ENCODE results near the gene CRYGS.

The CRYGS gene

DNA sequence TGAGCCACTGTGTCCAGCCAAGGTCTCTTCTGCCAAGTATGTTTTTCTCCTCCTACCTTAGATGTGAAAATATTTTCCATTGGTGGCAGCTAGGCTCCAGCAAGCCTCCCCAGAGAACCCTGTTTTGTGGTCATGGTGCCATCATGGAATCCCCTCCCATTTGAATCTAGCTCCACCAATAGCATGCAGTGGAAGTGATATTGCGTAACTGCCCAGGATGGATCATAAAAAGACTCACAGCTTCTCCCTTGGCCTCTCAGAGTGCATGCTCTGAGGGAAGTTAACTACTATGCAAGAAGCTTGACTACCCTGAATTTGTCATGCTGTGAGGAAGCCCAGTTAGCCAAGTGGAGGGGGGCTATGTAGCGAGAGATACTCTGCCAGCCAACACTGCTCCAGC is 27.5 kb downstream of the CRYGS start:
- Histone ChIP-seq H3K9me3 (ENCODE audit: insufficient read depth, low read length) (no peaks in the 10 kb centered on the region), H3K4me3 (ENCODE audit: insufficient read length, low read depth) (no peak overlapping the region), H3K9ac (ENCODE audit: insufficient read length, low read depth) (no peak overlapping the region), H3K36me3 (ENCODE audit: insufficient read depth, insufficient read length, low read length) (no peaks in the 10 kb centered on the region), H3K4me1 (ENCODE audit: insufficient read depth, insufficient read length) (peaks cover 4% of the 10 kb centered on the region), H3K27me3 (ENCODE audit: insufficient read depth, insufficient read length) (no peaks in the 10 kb centered on the region)
- DNase-seq (ENCODE audit: low read depth, low spot score) = no peak
- TF ChIP-seq YY1 (IDR thresholded peaks at IDR 0.05; ENCODE audit: insufficient read depth, insufficient read length) (no peak), SUZ12 (IDR thresholded peaks at IDR 0.05; ENCODE audit: extremely low read depth, insufficient read depth, insufficient read length) (no peak), ZNF274 (IDR thresholded peaks at IDR 0.05; ENCODE audit: low read depth, low read length) (no peak)

GRCh38 chr3:186515125-186515524 is 29.1 kb downstream of the CRYGS start:
- TF ChIP-seq SUZ12 (IDR thresholded peaks at IDR 0.05; ENCODE audit: extremely low read depth, insufficient read depth, insufficient read length) = no peak
- no peak for TF ChIP-seq ZNF274 (IDR thresholded peaks at IDR 0.05; ENCODE audit: low read depth, low read length)
- TF ChIP-seq YY1 (IDR thresholded peaks at IDR 0.05; ENCODE audit: insufficient read depth, insufficient read length) = no peak
- no peak overlapping the region for H3K4me3 ChIP-seq (ENCODE audit: insufficient read length, low read depth)
- H3K9ac ChIP-seq (ENCODE audit: insufficient read length, low read depth) = no peak overlapping the region
- DNase-seq (ENCODE audit: low read depth, low spot score) = no peak
- H3K9me3 ChIP-seq (ENCODE audit: insufficient read depth, low read length) = no peaks in the 10 kb centered on the region
- H3K4me1 ChIP-seq (ENCODE audit: insufficient read depth, insufficient read length) = peaks cover 4% of the 10 kb centered on the region
- H3K36me3 ChIP-seq (ENCODE audit: insufficient read depth, insufficient read length, low read length) = no peaks in the 10 kb centered on the region
- H3K27me3 ChIP-seq (ENCODE audit: insufficient read depth, insufficient read length) = no peaks in the 10 kb centered on the region

- no peak overlapping the region for H3K9ac ChIP-seq (ENCODE audit: insufficient read length, low read depth)
- H3K9me3 ChIP-seq (ENCODE audit: insufficient read depth, low read length) = no peaks in the 10 kb centered on the region
- no peaks in the 10 kb centered on the region for H3K27me3 ChIP-seq (ENCODE audit: insufficient read depth, insufficient read length)
- no peak for TF ChIP-seq ZNF274 (IDR thresholded peaks at IDR 0.05; ENCODE audit: low read depth, low read length)
- no peak for TF ChIP-seq SUZ12 (IDR thresholded peaks at IDR 0.05; ENCODE audit: extremely low read depth, insufficient read depth, insufficient read length)
- TF ChIP-seq YY1 (IDR thresholded peaks at IDR 0.05; ENCODE audit: insufficient read depth, insufficient read length) = no peak
- H3K36me3 ChIP-seq (ENCODE audit: insufficient read depth, insufficient read length, low read length) = no peaks in the 10 kb centered on the region
- no peak overlapping the region for H3K4me3 ChIP-seq (ENCODE audit: insufficient read length, low read depth)
- DNase-seq (ENCODE audit: low read depth, low spot score) = peak; percentile 22
- peaks cover 5% of the 10 kb centered on the region for H3K4me1 ChIP-seq (ENCODE audit: insufficient read depth, insufficient read length)
Measured at GRCh38 chr3:186514296-186515002, 29.7 kb downstream of the CRYGS start.

DNA sequence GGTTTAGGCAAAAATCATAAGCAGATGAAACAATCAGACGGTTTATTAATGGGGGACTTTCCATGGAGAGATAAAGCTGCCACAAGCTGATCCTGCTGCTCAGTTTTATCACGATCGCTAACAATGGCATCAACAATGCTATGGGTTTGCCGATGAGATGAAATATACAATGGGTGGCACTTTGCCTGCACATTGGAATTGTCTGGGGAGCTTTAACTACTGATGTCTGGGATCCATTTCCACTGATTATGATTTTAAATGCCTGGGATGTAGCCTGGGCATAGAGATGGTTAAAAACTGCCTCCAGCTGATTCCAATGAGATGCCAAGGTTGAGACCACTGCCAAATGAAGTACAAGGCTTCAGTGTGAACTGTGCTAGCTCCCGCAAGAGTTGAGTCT is 30.8 kb downstream of the CRYGS start:
- TF ChIP-seq ZNF274 (IDR thresholded peaks at IDR 0.05; ENCODE audit: low read depth, low read length) (no peak), YY1 (IDR thresholded peaks at IDR 0.05; ENCODE audit: insufficient read depth, insufficient read length) (no peak), SUZ12 (IDR thresholded peaks at IDR 0.05; ENCODE audit: extremely low read depth, insufficient read depth, insufficient read length) (no peak)
- H3K4me1 ChIP-seq (ENCODE audit: insufficient read depth, insufficient read length) = peaks cover 5% of the 10 kb centered on the region
- no peaks in the 10 kb centered on the region for H3K27me3 ChIP-seq (ENCODE audit: insufficient read depth, insufficient read length)
- no peaks in the 10 kb centered on the region for H3K36me3 ChIP-seq (ENCODE audit: insufficient read depth, insufficient read length, low read length)
- no peak overlapping the region for H3K9ac ChIP-seq (ENCODE audit: insufficient read length, low read depth)
- no peak overlapping the region for H3K4me3 ChIP-seq (ENCODE audit: insufficient read length, low read depth)
- DNase-seq (ENCODE audit: low read depth, low spot score) = no peak
- H3K9me3 ChIP-seq (ENCODE audit: insufficient read depth, low read length) = no peaks in the 10 kb centered on the region

DNA sequence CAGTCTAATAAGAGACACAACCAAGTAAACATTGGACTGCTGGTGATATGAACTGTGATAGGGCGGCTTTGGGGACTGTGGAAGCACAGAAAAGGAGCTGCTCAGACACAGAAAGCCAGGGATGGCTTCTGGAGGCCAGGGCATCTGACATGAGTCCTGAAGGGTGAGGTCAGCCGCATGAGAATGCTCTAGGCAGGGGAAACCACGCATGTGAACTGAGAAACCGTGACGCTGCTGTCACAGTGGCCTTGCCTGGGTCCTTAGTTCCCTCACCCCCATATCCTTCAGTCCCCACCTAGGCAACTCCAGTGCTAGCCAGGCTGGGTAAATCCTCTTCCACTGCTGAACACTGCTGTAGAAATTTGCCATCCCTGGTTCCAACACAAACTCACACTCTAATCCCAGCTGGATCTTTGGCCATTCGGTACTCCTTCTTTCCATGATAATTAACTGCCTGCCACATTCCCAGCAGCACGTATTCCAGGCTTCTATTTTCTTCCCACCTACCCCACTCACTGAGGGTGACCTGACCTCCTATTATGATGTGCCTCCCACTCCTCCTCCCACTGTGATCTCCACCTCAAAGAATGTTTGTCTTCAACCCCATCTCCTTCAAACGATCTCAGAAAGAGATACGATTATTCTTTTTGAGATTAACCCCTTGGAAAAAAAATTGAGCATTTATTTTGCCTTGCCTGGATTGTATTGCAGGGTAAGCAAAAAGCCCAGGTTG is 31.4 kb downstream of the CRYGS start:
- Histone ChIP-seq H3K9me3 (ENCODE audit: insufficient read depth, low read length) (no peaks in the 10 kb centered on the region), H3K36me3 (ENCODE audit: insufficient read depth, insufficient read length, low read length) (no peaks in the 10 kb centered on the region), H3K4me1 (ENCODE audit: insufficient read depth, insufficient read length) (peaks cover 5% of the 10 kb centered on the region), H3K27me3 (ENCODE audit: insufficient read depth, insufficient read length) (no peaks in the 10 kb centered on the region), H3K9ac (ENCODE audit: insufficient read length, low read depth) (no peak overlapping the region), H3K4me3 (ENCODE audit: insufficient read length, low read depth) (no peak overlapping the region)
- TF ChIP-seq SUZ12 (IDR thresholded peaks at IDR 0.05; ENCODE audit: extremely low read depth, insufficient read depth, insufficient read length) = no peak
- no peak for TF ChIP-seq YY1 (IDR thresholded peaks at IDR 0.05; ENCODE audit: insufficient read depth, insufficient read length)
- TF ChIP-seq ZNF274 (IDR thresholded peaks at IDR 0.05; ENCODE audit: low read depth, low read length) = no peak
- DNase-seq (ENCODE audit: low read depth, low spot score) = no peak

GRCh38 chr3:186511702-186512101 is 32.5 kb downstream of the CRYGS start:
- peaks cover 5% of the 10 kb centered on the region for H3K4me1 ChIP-seq (ENCODE audit: insufficient read depth, insufficient read length)
- H3K9ac ChIP-seq (ENCODE audit: insufficient read length, low read depth) = no peak overlapping the region
- H3K9me3 ChIP-seq (ENCODE audit: insufficient read depth, low read length) = no peaks in the 10 kb centered on the region
- no peaks in the 10 kb centered on the region for H3K27me3 ChIP-seq (ENCODE audit: insufficient read depth, insufficient read length)
- H3K36me3 ChIP-seq (ENCODE audit: insufficient read depth, insufficient read length, low read length) = no peaks in the 10 kb centered on the region
- TF ChIP-seq YY1 (IDR thresholded peaks at IDR 0.05; ENCODE audit: insufficient read depth, insufficient read length) (no peak), SUZ12 (IDR thresholded peaks at IDR 0.05; ENCODE audit: extremely low read depth, insufficient read depth, insufficient read length) (no peak), ZNF274 (IDR thresholded peaks at IDR 0.05; ENCODE audit: low read depth, low read length) (no peak)
- no peak overlapping the region for H3K4me3 ChIP-seq (ENCODE audit: insufficient read length, low read depth)
- no peak for DNase-seq (ENCODE audit: low read depth, low spot score)

- no peaks in the 10 kb centered on the region for H3K9me3 ChIP-seq (ENCODE audit: insufficient read depth, low read length)
- no peak overlapping the region for H3K4me3 ChIP-seq (ENCODE audit: insufficient read length, low read depth)
- no peak overlapping the region for H3K9ac ChIP-seq (ENCODE audit: insufficient read length, low read depth)
- TF ChIP-seq SUZ12 (IDR thresholded peaks at IDR 0.05; ENCODE audit: extremely low read depth, insufficient read depth, insufficient read length) (no peak), YY1 (IDR thresholded peaks at IDR 0.05; ENCODE audit: insufficient read depth, insufficient read length) (no peak), ZNF274 (IDR thresholded peaks at IDR 0.05; ENCODE audit: low read depth, low read length) (no peak)
- H3K4me1 ChIP-seq (ENCODE audit: insufficient read depth, insufficient read length) = peaks cover 5% of the 10 kb centered on the region
- no peak for DNase-seq (ENCODE audit: low read depth, low spot score)
- no peaks in the 10 kb centered on the region for H3K27me3 ChIP-seq (ENCODE audit: insufficient read depth, insufficient read length)
- no peaks in the 10 kb centered on the region for H3K36me3 ChIP-seq (ENCODE audit: insufficient read depth, insufficient read length, low read length)
Measured at GRCh38 chr3:186511245-186511644, 32.9 kb downstream of the CRYGS start.

Data from NT2/D1 (cell line).